T47D (cell line): ENCODE measurements around the gene MYH10.
"Not testable (repeated sequence)": the region's sequence is repeated elsewhere in the genome, so short reads cannot be mapped to it uniquely, and the experiment has no call there.

Experiments
- DNase-seq, 2 experiments: peaks; one replicate each; pipeline versions ENCODE4 v3.0.0 to v3.0.0-alpha.2; 2011 to 2012; ENCODE audit warnings: low read depth in 1 of 2, low spot score in 1 of 2
- JUND ChIP-seq: IDR thresholded peaks from 2 replicates; pipeline ENCODE4 v1.6.1; 2012; ENCODE audit warnings: low read depth
- in situ Hi-C: cut with HindIII; loops from 2 replicates; pipeline ENCODE4 v1.10.0; 2016; ENCODE audit warnings: low sequenced_read_pairs, low pct_unique_long_range_greater_than_20kb

MYH10 gene

DNA sequence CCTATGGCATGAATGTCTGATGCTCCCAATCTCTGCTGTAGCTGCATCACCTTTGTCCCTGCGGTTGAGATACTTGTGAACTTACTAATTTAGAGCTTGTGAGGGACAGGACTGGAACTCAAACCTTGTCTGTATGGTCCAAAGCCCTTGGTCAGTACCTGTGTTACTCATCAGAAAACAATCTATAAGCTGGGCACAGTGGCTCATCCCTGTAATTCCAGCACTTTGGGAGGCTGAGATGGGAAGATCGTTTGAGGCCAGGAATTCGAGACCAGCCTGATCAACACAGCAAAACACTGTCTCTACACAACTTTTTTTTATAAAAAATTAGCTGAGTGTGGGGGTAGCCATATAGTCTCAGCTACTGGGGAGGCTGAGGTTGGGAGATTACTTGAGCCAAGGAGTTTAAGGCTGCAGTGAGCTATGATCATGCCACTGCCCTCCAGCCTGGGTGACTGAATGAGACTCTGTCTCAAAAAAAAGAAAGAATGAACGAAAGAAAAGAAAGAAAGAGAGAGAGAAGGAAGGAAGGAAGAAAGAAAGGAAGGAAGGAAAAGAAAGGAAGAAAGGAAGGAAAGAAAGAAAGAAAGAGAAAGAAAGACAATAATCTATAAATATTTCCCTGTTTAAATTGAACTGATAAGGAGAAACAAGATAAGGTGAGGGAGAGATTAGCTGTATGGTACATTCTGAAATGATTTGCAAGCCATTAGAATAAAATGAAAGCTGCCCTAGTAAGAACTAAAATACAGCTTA is 31.7 kb upstream of the MYH10 start:
- TF ChIP-seq JUND, result no peak
- in situ Hi-C loops, result no loop called here
- DNase-seq, result no peak

DNA sequence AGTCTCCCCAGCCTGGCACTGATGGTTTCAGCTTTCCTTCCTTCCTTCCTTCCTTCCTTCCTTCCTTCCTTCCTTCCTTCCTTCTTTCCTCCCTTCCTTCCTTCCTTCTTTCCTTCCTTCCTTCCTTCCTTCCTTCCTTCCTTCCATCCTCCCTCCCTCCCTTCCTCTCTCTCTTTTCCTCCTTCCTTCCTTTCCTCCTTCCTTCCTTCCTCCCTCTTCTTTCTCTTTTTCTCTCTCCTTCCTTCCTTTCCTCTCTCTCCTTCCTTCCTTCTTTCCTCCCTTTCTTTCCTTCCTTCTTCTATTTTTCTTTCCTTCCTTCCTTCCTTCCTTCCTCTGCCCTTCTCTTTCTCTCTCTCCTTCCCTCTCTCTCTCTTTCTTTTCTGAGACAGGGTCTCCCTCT is 30.2 kb upstream of the MYH10 start:
- DNase-seq, in situ Hi-C loops: not testable (repeated sequence)

DNA sequence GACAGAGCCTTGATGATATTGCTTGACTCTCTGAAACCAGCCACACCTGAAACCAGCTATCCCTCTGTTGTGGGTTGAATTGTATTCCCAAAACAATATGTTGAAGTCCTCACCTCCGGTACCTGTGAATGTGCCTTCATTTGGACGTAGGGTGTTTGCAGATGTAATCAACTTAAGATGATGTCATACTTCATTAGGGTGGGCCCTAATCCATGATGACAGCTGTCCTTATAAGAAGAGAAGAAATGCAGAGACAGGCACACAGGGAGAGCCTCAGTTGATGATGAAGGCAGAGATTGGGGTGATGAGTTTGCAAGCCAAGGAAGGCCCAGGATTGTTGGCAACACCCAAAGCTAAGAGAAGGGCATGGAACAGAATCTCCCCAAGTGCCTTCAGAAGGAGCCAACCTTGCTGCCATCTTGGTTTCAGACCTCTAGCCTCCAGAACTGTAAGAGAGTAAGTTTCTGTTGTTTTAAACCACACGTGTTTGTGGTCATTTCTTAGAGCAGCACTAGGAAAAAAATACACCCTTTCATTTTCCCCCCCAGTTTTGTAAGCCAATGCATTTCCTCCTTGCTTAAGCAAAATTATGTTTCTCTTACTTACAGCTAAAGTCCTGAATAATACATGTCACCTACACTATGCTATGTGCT is 29.4 kb upstream of the MYH10 start:
- in situ Hi-C loops, result no loop called here
- no peak for TF ChIP-seq JUND

DNA sequence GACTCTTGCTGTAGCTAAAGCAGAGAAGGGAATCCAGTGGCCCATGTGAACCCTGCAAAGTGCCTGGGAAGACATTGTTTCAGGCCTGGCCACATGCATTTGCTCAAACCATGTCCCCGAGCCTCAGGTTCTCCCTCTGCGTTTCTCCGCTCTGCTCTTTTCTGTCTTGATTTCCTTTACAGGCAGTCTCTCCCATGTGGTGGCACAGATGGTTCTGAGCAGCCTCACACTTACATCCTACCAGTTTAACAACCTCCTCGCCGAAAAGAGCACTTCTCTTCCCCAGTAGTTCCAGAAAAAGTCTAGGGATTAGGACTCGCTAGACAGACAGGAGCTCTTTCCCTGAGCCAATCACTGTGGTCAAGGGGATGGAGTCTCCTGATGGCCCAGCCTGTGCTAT is 28.3 kb upstream of the MYH10 start:
- no peak for TF ChIP-seq JUND
- in situ Hi-C loops, result no loop called here
- DNase-seq, result no peak

More for the DNA sequence above, 29.4 kb upstream of the MYH10 start:
- no peak for DNase-seq

DNA sequence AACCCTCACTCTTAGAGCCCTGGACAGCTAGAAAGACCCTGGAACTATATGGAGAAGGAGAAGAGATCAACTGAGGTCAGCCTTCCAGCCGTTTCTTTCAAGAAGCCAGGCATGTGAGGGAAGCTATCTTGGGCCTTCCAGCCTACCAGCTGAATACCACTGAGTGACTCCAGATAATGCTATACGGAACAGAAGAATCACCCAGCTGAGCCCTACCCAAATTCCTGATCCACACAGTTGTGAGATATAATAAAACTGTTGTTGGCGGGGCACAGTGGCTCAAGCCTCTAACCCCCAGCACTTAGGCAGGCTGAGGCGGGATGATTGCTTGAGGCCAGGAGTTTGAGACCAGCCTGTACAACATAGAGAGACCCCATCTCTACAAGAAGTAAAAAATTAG is 26.2 kb upstream of the MYH10 start:
- in situ Hi-C loops, result no loop called here
- no peak for DNase-seq
- TF ChIP-seq JUND, result no peak

DNA sequence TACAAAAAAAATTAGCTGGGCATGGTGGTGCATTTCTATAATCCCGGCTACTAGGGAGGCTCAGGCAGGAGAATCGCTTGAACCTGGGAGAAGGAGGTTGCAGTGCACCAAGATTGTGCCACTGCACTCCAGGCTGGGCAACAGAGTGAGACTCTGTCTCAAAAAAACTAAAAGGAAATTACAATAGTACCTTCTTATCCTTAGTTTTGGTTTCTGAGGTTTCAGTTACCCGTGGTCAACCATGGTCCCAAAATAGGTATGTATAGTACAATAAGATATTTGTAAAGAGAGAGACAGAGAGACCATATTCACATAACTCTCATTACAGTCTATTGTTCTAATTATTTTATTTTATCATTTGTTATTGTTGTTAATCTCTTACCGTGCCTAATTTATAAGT is 24.3 kb upstream of the MYH10 start:
- in situ Hi-C loops, result no loop called here
- no peak for DNase-seq
- TF ChIP-seq JUND, result no peak

DNA sequence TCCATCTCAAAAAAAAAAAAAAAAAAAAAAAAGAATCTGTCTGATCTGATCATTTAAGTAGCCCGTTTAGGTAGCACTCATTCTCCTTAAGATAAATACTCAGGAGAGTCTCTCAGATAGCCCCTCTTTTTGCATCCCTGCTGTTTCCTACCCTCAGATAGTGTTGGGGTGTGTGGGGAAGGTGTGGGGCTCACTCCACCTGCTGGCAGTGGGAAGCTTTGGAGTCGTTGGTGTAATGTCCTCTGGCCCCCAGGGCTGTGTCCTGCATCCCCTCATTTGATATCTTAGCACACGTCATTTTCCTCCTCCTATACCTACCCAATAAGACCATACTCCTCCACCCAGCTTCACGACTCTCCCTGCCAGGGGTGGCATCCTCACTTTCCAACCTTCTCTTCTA is 20.5 kb upstream of the MYH10 start:
- no peak for DNase-seq
- TF ChIP-seq JUND, result no peak
- in situ Hi-C loops, result no loop called here

DNA sequence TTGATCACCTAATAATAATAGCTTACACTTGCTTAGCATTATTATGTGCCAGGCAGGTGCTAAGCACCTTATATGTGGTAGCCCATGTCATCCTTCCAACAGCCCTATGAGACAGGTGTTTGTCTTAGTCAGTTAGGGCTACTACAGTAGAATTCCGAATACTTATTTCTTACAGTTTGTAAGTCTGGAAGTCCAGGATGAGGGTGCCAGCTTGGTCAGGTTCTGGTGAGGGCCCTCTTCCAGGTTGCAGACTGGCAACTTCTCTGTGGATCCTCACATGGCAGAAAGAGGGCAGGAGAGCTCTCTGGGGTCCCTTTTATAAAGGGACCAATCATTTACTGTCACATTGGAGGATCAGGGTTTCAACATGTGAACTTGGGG is 19.6 kb upstream of the MYH10 start:
- TF ChIP-seq JUND, result no peak
- no peak for DNase-seq
- in situ Hi-C loops, result no loop called here

DNA sequence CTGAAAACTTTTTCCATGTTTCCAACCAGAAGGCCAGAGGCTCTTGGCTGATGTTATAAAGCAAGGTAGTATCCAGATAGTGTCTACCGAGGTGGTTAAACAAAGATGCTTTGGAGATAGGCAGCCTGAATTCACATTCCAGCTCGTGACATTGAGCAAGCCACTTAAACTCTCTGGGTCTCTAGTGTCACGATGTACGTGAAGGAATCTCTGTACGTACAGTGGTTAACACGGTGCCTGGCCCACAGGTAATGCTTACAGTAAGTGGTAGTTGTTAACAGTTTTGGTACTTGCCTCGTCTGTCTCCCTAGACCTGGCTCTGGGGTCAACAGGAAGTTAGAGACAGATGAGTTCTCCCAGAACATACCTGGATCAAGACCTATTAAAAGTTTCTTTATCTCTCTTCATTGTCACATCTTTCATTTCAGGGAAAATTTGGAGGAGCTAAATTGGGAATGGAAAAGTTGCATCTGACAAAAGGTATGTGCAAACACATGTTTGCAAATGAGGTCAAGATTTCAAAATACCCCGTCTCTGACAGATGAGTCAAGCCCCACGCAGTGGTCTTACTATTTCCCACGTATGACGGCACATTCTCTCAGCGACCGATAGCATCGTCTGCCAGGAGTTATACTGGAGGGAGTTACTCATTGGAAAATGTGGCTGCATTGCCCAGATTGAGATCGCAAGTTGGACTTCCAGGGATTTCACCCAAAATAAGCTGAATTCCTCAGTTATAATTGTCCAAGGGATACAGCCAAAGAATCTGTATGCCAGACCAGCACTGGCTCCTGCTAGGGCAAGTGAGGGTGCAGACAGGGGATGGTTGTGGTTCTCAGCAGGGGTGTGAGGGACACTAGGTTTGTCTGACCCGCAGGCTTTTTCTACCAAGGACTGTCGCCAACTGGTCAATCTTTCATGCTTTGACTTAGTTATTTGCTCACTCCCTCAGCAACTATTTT is 18.9 kb upstream of the MYH10 start:
- in situ Hi-C loops, result no loop called here
- TF ChIP-seq JUND, result no peak
- no peak for DNase-seq

DNA sequence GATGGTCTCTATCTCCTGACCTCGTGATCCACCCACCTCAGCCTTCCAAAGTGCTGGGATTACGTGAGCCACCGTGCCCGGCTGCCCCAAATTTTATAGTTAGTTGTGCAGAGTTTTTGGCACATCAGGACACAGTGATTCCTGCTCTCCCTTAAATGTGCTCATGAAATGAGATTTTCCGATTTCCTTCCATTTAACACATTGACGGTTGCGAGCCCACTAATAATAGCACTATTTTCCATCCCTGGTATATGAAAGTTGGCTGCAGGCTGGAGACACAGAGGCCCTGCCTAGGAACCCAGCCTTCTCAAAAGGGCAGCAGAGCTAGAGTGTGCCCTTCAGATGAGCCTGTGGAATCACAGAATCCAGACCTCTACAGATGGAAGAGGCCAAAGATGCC is 17.4 kb upstream of the MYH10 start:
- no peak for DNase-seq
- TF ChIP-seq JUND, result no peak
- in situ Hi-C loops, result no loop called here

DNA sequence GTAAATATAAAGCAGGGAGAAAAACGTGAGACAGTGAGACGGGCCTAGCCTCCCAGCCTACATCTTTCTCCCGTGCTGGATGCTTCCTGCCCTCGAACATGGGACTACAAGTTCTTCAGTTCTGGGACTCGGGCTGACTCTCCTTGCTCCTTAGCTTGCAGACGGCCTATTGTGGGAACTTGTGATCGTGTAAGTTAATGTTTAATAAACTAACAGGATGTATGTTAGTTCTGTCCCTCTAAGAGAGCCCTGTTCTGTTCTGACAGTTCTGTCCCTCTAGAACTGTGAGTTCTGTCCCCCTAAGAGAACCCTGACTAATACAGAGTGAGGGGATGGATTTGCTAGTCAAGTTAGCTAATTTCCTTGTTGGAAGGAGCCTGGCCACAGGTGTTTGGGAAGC is 16.7 kb upstream of the MYH10 start:
- no peak for TF ChIP-seq JUND
- in situ Hi-C loops, result no loop called here
- no peak for DNase-seq

DNA sequence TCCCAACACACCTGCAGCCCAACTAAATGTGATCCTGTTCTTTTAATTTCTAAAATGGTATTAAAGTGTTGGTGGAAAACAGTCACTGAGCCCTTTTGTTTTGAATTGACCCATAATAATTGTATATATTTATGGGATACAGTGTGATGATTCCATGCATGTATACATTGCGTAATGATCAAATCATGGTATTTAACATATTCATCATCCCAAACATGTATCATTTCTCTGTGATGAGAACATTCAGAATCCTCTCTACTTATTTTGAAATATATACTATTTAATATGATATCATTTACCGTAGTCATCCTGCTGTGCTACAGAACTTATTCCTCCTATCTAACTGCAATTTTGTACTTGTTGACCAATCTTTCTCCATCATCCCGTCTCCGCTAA is 14.0 kb upstream of the MYH10 start:
- in situ Hi-C loops, result no loop called here
- no peak for TF ChIP-seq JUND
- DNase-seq, result no peak
